Measurements from ENCODE around the gene FAM117B.

The FAM117B gene

GRCh38 chr2:202610380-202610779 is 24.4 kb upstream of the FAM117B start:
- no peak overlapping the region for H3K9ac ChIP-seq (ENCODE audit: low read depth, low read length)
- ATAC-seq (ENCODE audit: insufficient read depth, low read depth): no peak
- TF ChIP-seq CTCF (IDR thresholded peaks at IDR 0.05; ENCODE audit: borderline replicate concordance, extremely low read depth, low read length, poor library complexity, severe bottlenecking) (no peak), EZH2 (IDR thresholded peaks at IDR 0.05; ENCODE audit: borderline replicate concordance, low read depth, low read length, severe bottlenecking) (no peak)

DNA sequence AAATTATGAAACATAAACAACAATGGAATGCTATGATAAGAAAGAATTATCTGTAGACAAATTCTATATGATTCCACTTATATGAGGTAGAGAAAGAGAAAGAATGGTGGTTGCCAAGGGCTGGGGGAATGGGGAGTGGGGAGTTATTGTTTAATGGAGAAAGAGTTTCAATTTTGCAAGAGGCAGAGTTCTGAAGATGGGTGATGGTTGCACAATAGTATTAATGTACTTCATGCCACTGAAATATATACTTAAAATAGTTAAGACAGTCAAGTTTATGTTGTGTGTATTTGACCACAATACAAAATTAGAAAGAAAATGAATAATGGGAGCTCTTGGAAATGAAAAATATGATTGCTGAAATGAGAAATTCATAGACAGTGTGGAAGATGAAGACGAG is 22.6 kb upstream of the FAM117B start:
- Histone ChIP-seq H3K4me2 (ENCODE audit: insufficient read depth, low read length) (no peak overlapping the region), H3K36me3 (ENCODE audit: insufficient read depth, low read length) (no peaks in the 10 kb centered on the region), H3K79me2 (ENCODE audit: insufficient read depth, low read length) (no peaks in the 10 kb centered on the region), H3K9ac (ENCODE audit: low read depth, low read length) (no peak overlapping the region), H3K9me3 (ENCODE audit: insufficient read depth, low read length, severe bottlenecking) (no peaks in the 10 kb centered on the region), H3K4me3 (ENCODE audit: low read depth in 1 of 2, low read length in 2 of 2) (no peak overlapping the region), H2AFZ (ENCODE audit: low read depth, low read length) (no peak overlapping the region), H4K20me1 (ENCODE audit: insufficient read depth, low read length) (no peaks in the 10 kb centered on the region), H3K27me3 (ENCODE audit: insufficient read depth, low read length, poor library complexity) (no peaks in the 10 kb centered on the region), H3K27ac (ENCODE audit: low read length) (no peak overlapping the region), H3K4me1 (ENCODE audit: insufficient read depth, low read length) (no peaks in the 10 kb centered on the region)
- DNase-seq (no peak), ATAC-seq (ENCODE audit: insufficient read depth, low read depth) (no peak)
- no peak for TF ChIP-seq EZH2 (IDR thresholded peaks at IDR 0.05; ENCODE audit: borderline replicate concordance, low read depth, low read length, severe bottlenecking)

More at GRCh38 chr2:202610380-202610779, 24.4 kb upstream of the FAM117B start:
- no peaks in the 10 kb centered on the region for H3K36me3 ChIP-seq (ENCODE audit: insufficient read depth, low read length)
- H3K4me1 ChIP-seq (ENCODE audit: insufficient read depth, low read length): no peaks in the 10 kb centered on the region
- no peak for DNase-seq
- H3K27me3 ChIP-seq (ENCODE audit: insufficient read depth, low read length, poor library complexity): no peaks in the 10 kb centered on the region
- no peaks in the 10 kb centered on the region for H3K79me2 ChIP-seq (ENCODE audit: insufficient read depth, low read length)
- H4K20me1 ChIP-seq (ENCODE audit: insufficient read depth, low read length): no peaks in the 10 kb centered on the region
- H2AFZ ChIP-seq (ENCODE audit: low read depth, low read length): no peak overlapping the region
- H3K9me3 ChIP-seq (ENCODE audit: insufficient read depth, low read length, severe bottlenecking): no peaks in the 10 kb centered on the region
- H3K4me2 ChIP-seq (ENCODE audit: insufficient read depth, low read length): no peak overlapping the region
- H3K4me3 ChIP-seq (ENCODE audit: low read depth in 1 of 2, low read length in 2 of 2): no peak overlapping the region
- H3K27ac ChIP-seq (ENCODE audit: low read length): no peak overlapping the region

GRCh38 chr2:202613479-202613878 is 21.3 kb upstream of the FAM117B start:
- Histone ChIP-seq H3K27me3 (ENCODE audit: insufficient read depth, low read length, poor library complexity) (no peaks in the 10 kb centered on the region), H2AFZ (ENCODE audit: low read depth, low read length) (no peak overlapping the region), H4K20me1 (ENCODE audit: insufficient read depth, low read length) (no peaks in the 10 kb centered on the region), H3K4me3 (ENCODE audit: low read depth in 1 of 2, low read length in 2 of 2) (no peak overlapping the region), H3K9me3 (ENCODE audit: insufficient read depth, low read length, severe bottlenecking) (no peaks in the 10 kb centered on the region), H3K27ac (ENCODE audit: low read length) (no peak overlapping the region), H3K9ac (ENCODE audit: low read depth, low read length) (no peak overlapping the region), H3K36me3 (ENCODE audit: insufficient read depth, low read length) (no peaks in the 10 kb centered on the region), H3K4me2 (ENCODE audit: insufficient read depth, low read length) (no peak overlapping the region), H3K79me2 (ENCODE audit: insufficient read depth, low read length) (no peaks in the 10 kb centered on the region), H3K4me1 (ENCODE audit: insufficient read depth, low read length) (no peaks in the 10 kb centered on the region)
- TF ChIP-seq CTCF (IDR thresholded peaks at IDR 0.05; ENCODE audit: borderline replicate concordance, extremely low read depth, low read length, poor library complexity, severe bottlenecking) (no peak), EZH2 (IDR thresholded peaks at IDR 0.05; ENCODE audit: borderline replicate concordance, low read depth, low read length, severe bottlenecking) (no peak)
- ATAC-seq (ENCODE audit: insufficient read depth, low read depth): no peak
- DNase-seq: no peak

DNA sequence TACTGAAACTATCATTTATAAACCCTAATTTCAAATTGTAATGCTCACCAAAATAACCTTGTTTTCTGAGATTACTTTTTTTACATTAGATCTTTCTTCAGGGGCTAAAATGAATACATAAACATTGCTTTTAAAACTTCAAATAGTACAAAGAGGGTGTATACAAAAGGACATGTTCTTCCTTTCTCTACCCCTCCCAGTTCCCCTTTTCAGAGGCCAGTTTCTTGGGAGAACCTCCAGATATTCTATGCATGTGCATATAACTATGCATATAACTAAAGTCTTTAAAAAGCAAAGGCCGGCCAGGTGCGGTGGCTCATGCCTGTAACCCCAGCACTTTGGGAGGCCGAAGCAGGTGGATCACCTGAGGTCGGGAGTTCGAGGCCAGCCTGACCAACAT is 10.6 kb upstream of the FAM117B start:
- Histone ChIP-seq H2AFZ (ENCODE audit: low read depth, low read length) (no peak overlapping the region), H3K4me3 (ENCODE audit: low read depth in 1 of 2, low read length in 2 of 2) (no peak overlapping the region), H3K36me3 (ENCODE audit: insufficient read depth, low read length) (no peaks in the 10 kb centered on the region), H3K9me3 (ENCODE audit: insufficient read depth, low read length, severe bottlenecking) (no peaks in the 10 kb centered on the region), H3K27ac (ENCODE audit: low read length) (no peak overlapping the region), H3K79me2 (ENCODE audit: insufficient read depth, low read length) (no peaks in the 10 kb centered on the region), H3K27me3 (ENCODE audit: insufficient read depth, low read length, poor library complexity) (no peaks in the 10 kb centered on the region), H3K9ac (ENCODE audit: low read depth, low read length) (no peak overlapping the region), H3K4me2 (ENCODE audit: insufficient read depth, low read length) (no peak overlapping the region), H4K20me1 (ENCODE audit: insufficient read depth, low read length) (no peaks in the 10 kb centered on the region), H3K4me1 (ENCODE audit: insufficient read depth, low read length) (no peaks in the 10 kb centered on the region)
- TF ChIP-seq EZH2 (IDR thresholded peaks at IDR 0.05; ENCODE audit: borderline replicate concordance, low read depth, low read length, severe bottlenecking): no peak
- no peak for TF ChIP-seq CTCF (IDR thresholded peaks at IDR 0.05; ENCODE audit: borderline replicate concordance, extremely low read depth, low read length, poor library complexity, severe bottlenecking)
- ATAC-seq (ENCODE audit: insufficient read depth, low read depth): no peak
- no peak for DNase-seq
